ENCODE results near the gene LDLRAD4.

LDLRAD4 gene

GRCh38 chr18:13318731-13319501, 100.4 kb downstream of the LDLRAD4 start:
- no peak for DNase-seq (ENCODE audit: low spot score in 2 of 2)
- no peaks in the 10 kb centered on the region for H3K36me3 ChIP-seq (replicated peaks)
- H3K4me1 ChIP-seq: no peaks in the 10 kb centered on the region
- H3K4me3 ChIP-seq: no peak overlapping the region
- no peaks in the 10 kb centered on the region for H3K27me3 ChIP-seq (ENCODE audit: low read depth)
- in situ Hi-C loops (cut with MboI; ENCODE audit: low sequenced_read_pairs): no loop called here
- 0 out of 2 replicates have a peak, but pooled peaks cover 5% of the 10 kb centered on the region for H3K9me3 ChIP-seq

DNA sequence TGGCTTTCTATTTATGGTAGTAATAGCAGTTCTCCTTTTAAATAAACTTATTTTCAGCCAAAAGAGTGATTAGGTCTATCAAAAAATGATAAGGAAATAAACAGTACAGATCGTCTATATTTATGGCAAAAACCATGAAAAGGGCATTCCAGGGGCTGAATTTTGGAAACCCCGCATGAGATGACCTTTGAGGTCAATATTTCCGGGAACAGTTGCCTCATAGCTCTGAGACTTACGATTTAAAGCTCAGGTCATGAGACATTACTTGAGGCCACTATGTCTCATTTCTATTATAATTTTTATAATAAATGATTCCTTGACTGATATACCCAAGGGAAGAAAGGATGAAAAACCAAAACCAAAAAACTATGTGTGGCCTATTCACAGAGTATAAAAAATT, 101.1 kb downstream of the LDLRAD4 start:
- H3K4me1 ChIP-seq: no peaks in the 10 kb centered on the region
- no peak overlapping the region for H3K4me3 ChIP-seq
- H3K27me3 ChIP-seq (ENCODE audit: low read depth): no peaks in the 10 kb centered on the region

GRCh38 chr18:13320096-13320495, 101.5 kb downstream of the LDLRAD4 start:
- in situ Hi-C loops (cut with MboI; ENCODE audit: low sequenced_read_pairs): no loop called here
- Histone ChIP-seq H3K27me3 (ENCODE audit: low read depth) (no peaks in the 10 kb centered on the region), H3K4me3 (no peak overlapping the region), H3K4me1 (no peaks in the 10 kb centered on the region), H3K9me3 (0 out of 2 replicates have a peak, but pooled peaks cover 5% of the 10 kb centered on the region), H3K36me3 (replicated peaks) (no peaks in the 10 kb centered on the region)
- DNase-seq (ENCODE audit: low spot score in 2 of 2): no peak

More for the DNA sequence above, 101.1 kb downstream of the LDLRAD4 start:
- Histone ChIP-seq H3K36me3 (replicated peaks) (no peaks in the 10 kb centered on the region), H3K9me3 (0 out of 2 replicates have a peak, but pooled peaks cover 5% of the 10 kb centered on the region)
- DNase-seq (ENCODE audit: low spot score in 2 of 2): no peak
- in situ Hi-C loops (cut with MboI; ENCODE audit: low sequenced_read_pairs): no loop called here

GRCh38 chr18:13320891-13321425, 102.4 kb downstream of the LDLRAD4 start:
- no peak for DNase-seq (ENCODE audit: low spot score in 2 of 2)
- in situ Hi-C loops (cut with MboI; ENCODE audit: low sequenced_read_pairs): no loop called here
- Histone ChIP-seq H3K36me3 (replicated peaks) (no peaks in the 10 kb centered on the region), H3K27me3 (ENCODE audit: low read depth) (no peaks in the 10 kb centered on the region), H3K9me3 (0 out of 2 replicates have a peak, but pooled peaks cover 5% of the 10 kb centered on the region), H3K4me3 (no peak overlapping the region), H3K4me1 (no peaks in the 10 kb centered on the region)

GRCh38 chr18:13321923-13322322, 103.4 kb downstream of the LDLRAD4 start:
- DNase-seq (ENCODE audit: low spot score in 2 of 2): no peak
- Histone ChIP-seq H3K36me3 (replicated peaks) (no peaks in the 10 kb centered on the region), H3K27me3 (ENCODE audit: low read depth) (no peaks in the 10 kb centered on the region), H3K4me1 (no peaks in the 10 kb centered on the region), H3K9me3 (no peaks in the 10 kb centered on the region), H3K4me3 (no peak overlapping the region)
- in situ Hi-C loops (cut with MboI; ENCODE audit: low sequenced_read_pairs): no loop called here

- no peaks in the 10 kb centered on the region for H3K36me3 ChIP-seq (replicated peaks)
- no peaks in the 10 kb centered on the region for H3K27me3 ChIP-seq (ENCODE audit: low read depth)
- no peaks in the 10 kb centered on the region for H3K9me3 ChIP-seq
- in situ Hi-C loops (cut with MboI; ENCODE audit: low sequenced_read_pairs): no loop called here
- no peaks in the 10 kb centered on the region for H3K4me1 ChIP-seq
- H3K4me3 ChIP-seq: no peak overlapping the region
- no peak for DNase-seq (ENCODE audit: low spot score in 2 of 2)
Observed at GRCh38 chr18:13323186-13323585, 104.6 kb downstream of the LDLRAD4 start.

DNA sequence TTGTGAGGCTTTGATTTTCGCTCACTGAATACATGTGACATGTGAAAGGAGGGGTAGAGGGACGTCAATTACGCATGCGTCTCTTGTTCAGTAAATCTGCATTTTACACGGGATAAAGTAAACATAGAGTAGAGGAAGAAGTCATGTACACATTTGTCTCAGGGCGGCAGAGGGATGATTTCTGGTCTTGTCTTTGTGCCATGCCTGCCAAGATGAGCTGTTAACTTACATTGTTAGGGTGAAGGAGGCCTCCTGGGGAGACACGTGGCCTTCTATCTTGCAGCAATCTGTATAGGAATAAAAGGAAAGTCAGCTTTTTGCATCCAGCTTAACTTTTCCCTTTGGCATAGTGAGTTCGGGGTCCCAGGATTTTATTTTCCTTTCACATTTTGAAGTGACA, 106.3 kb downstream of the LDLRAD4 start:
- DNase-seq (ENCODE audit: low spot score in 2 of 2): no peak
- no peaks in the 10 kb centered on the region for H3K36me3 ChIP-seq (replicated peaks)
- in situ Hi-C loops (cut with MboI; ENCODE audit: low sequenced_read_pairs): no loop called here
- no peak overlapping the region for H3K4me3 ChIP-seq
- no peaks in the 10 kb centered on the region for H3K9me3 ChIP-seq
- H3K4me1 ChIP-seq: no peaks in the 10 kb centered on the region
- H3K27me3 ChIP-seq (ENCODE audit: low read depth): no peaks in the 10 kb centered on the region

GRCh38 chr18:13328213-13328612, 109.7 kb downstream of the LDLRAD4 start:
- H3K9me3 ChIP-seq: no peaks in the 10 kb centered on the region
- no peaks in the 10 kb centered on the region for H3K4me1 ChIP-seq
- no peak for DNase-seq (ENCODE audit: low spot score in 2 of 2)
- H3K4me3 ChIP-seq: no peak overlapping the region
- in situ Hi-C loops (cut with MboI; ENCODE audit: low sequenced_read_pairs): no loop called here
- no peaks in the 10 kb centered on the region for H3K36me3 ChIP-seq (replicated peaks)
- H3K27me3 ChIP-seq (ENCODE audit: low read depth): no peaks in the 10 kb centered on the region

DNA sequence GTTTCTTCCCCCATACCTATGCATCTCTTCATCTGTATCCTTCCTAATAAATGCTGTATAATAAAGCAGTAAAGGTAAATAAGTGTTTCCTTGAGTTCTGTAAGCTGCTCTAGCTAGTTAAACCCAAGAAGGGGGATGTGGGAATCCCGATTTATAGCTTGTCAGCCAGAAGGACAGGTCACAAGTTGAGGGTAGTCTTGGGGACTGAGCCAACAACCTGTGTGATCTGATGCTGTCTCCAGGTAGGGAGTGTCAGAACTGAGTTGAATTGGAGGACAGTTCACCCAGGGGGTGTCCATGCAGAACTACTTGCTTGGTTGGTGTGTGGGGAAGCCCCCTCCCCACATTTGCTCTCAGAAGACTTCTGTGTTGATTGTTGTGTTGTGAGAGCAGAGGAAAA, 112.4 kb downstream of the LDLRAD4 start:
- Histone ChIP-seq H3K36me3 (replicated peaks) (no peaks in the 10 kb centered on the region), H3K9me3 (no peaks in the 10 kb centered on the region), H3K4me3 (no peak overlapping the region), H3K27me3 (ENCODE audit: low read depth) (no peaks in the 10 kb centered on the region), H3K4me1 (no peaks in the 10 kb centered on the region)
- DNase-seq (ENCODE audit: low spot score in 2 of 2): no peak
- in situ Hi-C loops (cut with MboI; ENCODE audit: low sequenced_read_pairs): no loop called here

DNA sequence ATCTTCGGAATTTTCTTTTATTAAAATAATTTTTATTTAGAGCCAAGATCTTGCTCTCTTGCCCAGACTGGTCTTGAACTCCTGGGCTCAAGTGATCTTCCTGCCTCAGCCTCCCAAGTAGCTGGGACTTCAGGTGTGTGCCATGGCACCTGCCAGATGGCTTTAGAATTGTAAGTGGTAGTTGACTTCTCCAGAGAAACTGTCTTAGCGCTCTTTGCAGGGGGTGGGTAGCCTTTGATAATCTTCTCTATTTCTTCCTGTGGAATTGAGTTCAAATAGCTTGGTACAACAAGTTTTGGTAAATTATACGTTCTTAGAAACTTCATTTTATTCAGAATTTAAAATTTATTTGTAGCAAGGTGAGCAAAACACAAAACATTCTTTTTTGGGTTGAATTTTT, 113.3 kb downstream of the LDLRAD4 start:
- no peaks in the 10 kb centered on the region for H3K4me1 ChIP-seq
- no peaks in the 10 kb centered on the region for H3K9me3 ChIP-seq
- in situ Hi-C loops (cut with MboI; ENCODE audit: low sequenced_read_pairs): no loop called here

DNA sequence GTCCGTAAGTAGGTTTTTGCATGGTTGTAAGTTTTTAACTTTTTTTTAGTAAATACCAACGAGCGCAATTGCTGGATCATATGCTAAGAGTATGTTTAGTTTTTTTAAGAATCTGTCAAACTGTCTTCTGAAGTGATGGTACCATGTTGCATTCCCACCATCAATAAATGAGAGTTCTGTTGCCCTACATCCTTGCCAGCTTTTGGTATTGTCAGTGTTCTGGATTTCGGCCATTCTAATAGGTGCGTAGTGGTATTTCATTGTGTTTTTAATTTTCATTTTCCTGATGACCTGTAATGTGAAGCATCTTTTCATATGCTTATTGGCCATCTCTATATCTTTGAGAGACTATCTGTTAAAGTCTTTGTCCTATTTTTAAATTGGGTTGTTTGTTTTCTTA, 114.3 kb downstream of the LDLRAD4 start:
- Histone ChIP-seq H3K9me3 (no peaks in the 10 kb centered on the region), H3K27me3 (ENCODE audit: low read depth) (no peaks in the 10 kb centered on the region), H3K4me3 (no peak overlapping the region), H3K36me3 (replicated peaks) (no peaks in the 10 kb centered on the region), H3K4me1 (no peaks in the 10 kb centered on the region)
- in situ Hi-C loops (cut with MboI; ENCODE audit: low sequenced_read_pairs): no loop called here
- DNase-seq (ENCODE audit: low spot score in 2 of 2): no peak

More for the DNA sequence above, 113.3 kb downstream of the LDLRAD4 start:
- H3K27me3 ChIP-seq (ENCODE audit: low read depth): no peaks in the 10 kb centered on the region
- no peaks in the 10 kb centered on the region for H3K36me3 ChIP-seq (replicated peaks)
- H3K4me3 ChIP-seq: no peak overlapping the region
- no peak for DNase-seq (ENCODE audit: low spot score in 2 of 2)

DNA sequence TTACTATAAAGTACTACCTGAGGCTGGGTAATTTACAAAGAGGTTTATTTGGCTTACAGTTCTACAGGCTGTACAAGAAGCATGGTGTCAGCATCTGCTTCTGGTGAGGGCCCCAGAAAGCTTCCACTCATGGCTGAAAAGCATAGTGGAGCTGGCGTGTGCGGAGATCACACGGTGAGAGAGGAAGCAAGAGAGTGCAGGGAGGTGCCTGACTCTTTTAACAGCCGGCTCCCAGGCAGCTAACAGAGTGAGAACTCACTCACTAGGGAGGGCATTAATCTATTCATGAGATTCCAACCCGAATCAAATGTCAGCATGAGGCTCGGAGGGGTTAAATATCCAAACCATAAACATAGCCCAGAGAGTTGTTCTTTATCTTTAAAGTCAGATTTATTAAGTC, 117.3 kb downstream of the LDLRAD4 start:
- Histone ChIP-seq H3K27me3 (ENCODE audit: low read depth) (no peaks in the 10 kb centered on the region), H3K4me1 (no peaks in the 10 kb centered on the region), H3K9me3 (no peaks in the 10 kb centered on the region), H3K4me3 (no peak overlapping the region), H3K36me3 (replicated peaks) (no peaks in the 10 kb centered on the region)
- in situ Hi-C loops (cut with MboI; ENCODE audit: low sequenced_read_pairs): no loop called here
- DNase-seq (ENCODE audit: low spot score in 2 of 2): no peak

- no peaks in the 10 kb centered on the region for H3K36me3 ChIP-seq (replicated peaks)
- no peaks in the 10 kb centered on the region for H3K27me3 ChIP-seq (ENCODE audit: low read depth)
- no peaks in the 10 kb centered on the region for H3K4me1 ChIP-seq
- in situ Hi-C loops (cut with MboI; ENCODE audit: low sequenced_read_pairs): no loop called here
- H3K4me3 ChIP-seq: no peak overlapping the region
- no peak for DNase-seq (ENCODE audit: low spot score in 2 of 2)
- H3K9me3 ChIP-seq: no peaks in the 10 kb centered on the region
Observed at GRCh38 chr18:13336841-13337240, 118.3 kb downstream of the LDLRAD4 start.

DNA sequence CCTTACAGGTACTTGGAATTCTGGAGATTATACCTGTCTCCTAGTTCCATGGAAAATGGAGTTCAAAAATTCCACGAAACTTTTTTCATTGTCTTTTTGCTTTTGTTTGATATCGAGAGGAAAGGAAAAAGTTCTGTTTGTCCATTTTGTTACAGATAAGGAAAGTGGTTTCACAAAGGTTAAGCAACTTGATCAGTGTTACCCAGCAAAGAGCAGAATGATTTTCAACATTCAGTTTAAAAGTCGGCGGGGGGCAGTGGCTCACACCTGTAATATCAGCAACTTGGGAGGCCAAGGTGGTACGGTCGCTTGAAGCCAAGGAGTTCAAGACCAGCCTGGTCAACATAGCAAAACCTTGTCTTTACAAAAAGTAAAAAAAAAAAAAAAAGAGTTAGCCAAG, 118.8 kb downstream of the LDLRAD4 start:
- in situ Hi-C loops (cut with MboI; ENCODE audit: low sequenced_read_pairs): no loop called here
- Histone ChIP-seq H3K4me1 (no peaks in the 10 kb centered on the region), H3K27me3 (ENCODE audit: low read depth) (no peaks in the 10 kb centered on the region), H3K4me3 (no peak overlapping the region), H3K9me3 (no peaks in the 10 kb centered on the region), H3K36me3 (replicated peaks) (no peaks in the 10 kb centered on the region)
- DNase-seq (ENCODE audit: low spot score in 2 of 2): no peak

All from HAP-1 (cell line).